ENCODE results near the gene EIF2B4. TPM values are rescaled to one million over a fixed set of nuclear protein-coding genes. Genes with fewer than 3 reads are reported as not detected.
A peak's percentile ranks its signal among the peaks of the same experiment; 100 is the strongest.

Gene EIF2B4
- total and polyA plus RNA-seq, 12 donors, result 34.2 to 165 (median 46.4) TPM

- H3K27ac ChIP-seq, result peak overlapping the region; percentile 58 to 94 (median 85)
- peaks cover 0 to 67% of the 10 kb centered on the region in 2 donors for H3K36me3 ChIP-seq (replicated peaks in 1 of 2)
- intact Hi-C loops (cut with DNase I), result no loop called here
- TF ChIP-seq CTCF (IDR thresholded peaks at IDR 0.05) (no peak), POLR2A (IDR thresholded peaks at IDR 0.05) (no peak)
- H3K9me3 ChIP-seq (replicated peaks in 1 of 3), result no peaks in the 10 kb centered on the region
- no peak for DNase-seq
- 73 to 80% (median 75%) methylated on average over 2 of the region's 2 CpGs for WGBS, 4 donors
- peaks cover 4 to 23% of the 10 kb centered on the region in 2 donors for H3K4me1 ChIP-seq (replicated peaks in 1 of 2)
- no peaks in the 10 kb centered on the region for H3K27me3 ChIP-seq
- peak overlapping the region in 1 of 4 donors; percentile 81 for H3K4me3 ChIP-seq
Measured at GRCh38 chr2:27379383-27379835, 9.3 kb upstream of the EIF2B4 start.

DNA sequence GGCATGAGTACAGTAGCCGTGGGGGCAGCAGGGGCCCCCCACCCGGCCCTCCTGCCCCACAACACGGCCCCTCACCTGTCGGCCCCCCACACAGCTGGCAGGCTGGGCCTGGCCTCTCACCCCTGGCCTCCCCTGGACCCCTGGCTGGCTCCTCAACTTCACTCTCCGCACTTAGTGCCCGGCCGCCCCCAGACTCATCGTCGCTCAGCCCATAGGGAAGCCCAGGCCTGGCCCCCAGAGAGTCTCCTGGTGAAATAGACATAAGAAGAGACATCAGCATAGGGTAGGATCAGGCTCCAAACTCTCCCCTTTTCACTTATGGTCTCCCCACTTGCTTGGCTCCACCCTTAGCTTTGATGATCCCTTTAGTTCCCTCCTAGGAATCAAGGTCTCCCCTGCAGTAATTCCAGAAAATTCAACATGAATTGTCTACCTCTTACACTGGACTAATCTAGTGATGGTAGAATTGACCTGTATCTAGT is 8.7 kb upstream of the EIF2B4 start:
- Histone ChIP-seq H3K4me1 (replicated peaks in 1 of 2) (peaks cover 4 to 23% of the 10 kb centered on the region in 2 donors), H3K27me3 (no peaks in the 10 kb centered on the region), H3K4me3 (peak overlapping the region in 1 of 4 donors; percentile 81), H3K27ac (peak overlapping the region in 3 of 5 donors; percentile 56 to 94 (median 82)), H3K9me3 (replicated peaks in 1 of 3) (no peaks in the 10 kb centered on the region), H3K36me3 (replicated peaks in 1 of 2) (peaks cover 0 to 67% of the 10 kb centered on the region in 2 donors)
- no peak for TF ChIP-seq CTCF (IDR thresholded peaks at IDR 0.05)
- no peak for TF ChIP-seq POLR2A (IDR thresholded peaks at IDR 0.05)
- DNase-seq, result peak in 2 of 7 donors; percentile 31 to 53
- intact Hi-C loops (cut with DNase I), result no loop called here
- 70 to 95% (median 82%) methylated on average over 6 to 9 of the region's 9 CpGs; no CpG with 5 or more reads in 1 of the 4 donors for WGBS, 4 donors

GRCh38 chr2:27378096-27378808 is 8.1 kb upstream of the EIF2B4 start:
- Histone ChIP-seq H3K27me3 (no peaks in the 10 kb centered on the region), H3K4me3 (no peak overlapping the region), H3K36me3 (replicated peaks in 1 of 2) (peaks cover 0 to 67% of the 10 kb centered on the region in 2 donors), H3K4me1 (replicated peaks in 1 of 2) (peaks cover 4 to 23% of the 10 kb centered on the region in 2 donors), H3K27ac (peak overlapping the region in 2 of 5 donors; percentile 38 to 56), H3K9me3 (replicated peaks in 1 of 3) (no peaks in the 10 kb centered on the region)
- WGBS, 4 donors, result 65 to 79% (median 74%) methylated on average over 13 to 29 of the region's 29 CpGs
- no peak for TF ChIP-seq POLR2A (IDR thresholded peaks at IDR 0.05)
- peak in 4 of 6 experiments; percentile 11 to 40 (median 30) for TF ChIP-seq CTCF (IDR thresholded peaks at IDR 0.05)
- DNase-seq, result peak in 6 of 7 donors; percentile 65 to 72 (median 70)
- intact Hi-C loops (cut with DNase I), result no loop called here

DNA sequence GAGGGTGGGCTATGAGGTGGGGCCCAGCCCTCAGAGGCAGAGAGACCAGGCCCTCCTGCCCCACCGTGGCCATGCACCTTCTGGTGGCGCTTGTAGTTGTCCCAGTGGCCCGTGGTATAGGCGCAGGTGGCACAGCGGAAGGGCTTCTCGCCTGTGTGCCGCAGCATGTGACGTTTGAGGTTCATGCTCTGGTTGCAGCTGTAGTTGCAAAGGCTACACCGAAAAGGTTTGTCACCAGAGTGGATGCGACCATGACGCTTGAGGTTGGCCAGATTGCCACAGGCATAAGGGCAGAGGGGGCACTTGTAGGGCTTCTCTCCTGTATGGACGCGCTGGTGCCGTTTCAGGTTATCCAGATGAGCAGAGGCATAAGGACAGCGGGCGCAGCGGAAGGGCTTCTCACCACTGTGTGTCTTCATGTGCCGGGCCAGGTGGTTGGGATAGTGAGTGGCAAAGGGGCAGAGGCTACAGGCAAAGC is 7.5 kb upstream of the EIF2B4 start:
- 69 to 86% (median 83%) methylated on average over 7 to 18 of the region's 18 CpGs for WGBS, 4 donors
- H3K4me3 ChIP-seq, result no peak overlapping the region
- peak overlapping the region in 2 of 5 donors; percentile 38 to 56 for H3K27ac ChIP-seq
- intact Hi-C loops (cut with DNase I), result no loop called here
- H3K9me3 ChIP-seq (replicated peaks in 1 of 3), result no peaks in the 10 kb centered on the region
- peaks cover 0 to 68% of the 10 kb centered on the region in 2 donors for H3K36me3 ChIP-seq (replicated peaks in 1 of 2)
- peaks cover 4 to 26% of the 10 kb centered on the region in 2 donors for H3K4me1 ChIP-seq (replicated peaks in 1 of 2)
- peak in 4 of 7 donors; percentile 40 to 70 (median 54) for DNase-seq
- TF ChIP-seq CTCF (IDR thresholded peaks at IDR 0.05) (no peak), POLR2A (IDR thresholded peaks at IDR 0.05) (no peak)
- no peaks in the 10 kb centered on the region for H3K27me3 ChIP-seq
